Measurements from ENCODE around the gene HEATR5A.
"Not testable (repeated sequence)": the region's sequence is repeated elsewhere in the genome, so short reads cannot be mapped to it uniquely, and the experiment has no call there.

Gene HEATR5A

GRCh38 chr14:31391977-31392503, 28.3 kb downstream of the HEATR5A start:
- DNase-seq (ENCODE audit: low read depth, low spot score), result no peak
- no peak overlapping the region for H3K27ac ChIP-seq

- H3K27ac ChIP-seq, result no peak overlapping the region
- DNase-seq (ENCODE audit: low read depth, low spot score), result no peak
Measured at GRCh38 chr14:31391473-31391872, 28.9 kb downstream of the HEATR5A start.

GRCh38 chr14:31389946-31390345, 30.4 kb downstream of the HEATR5A start:
- H3K27ac ChIP-seq, result no peak overlapping the region

GRCh38 chr14:31388687-31389413, 31.5 kb downstream of the HEATR5A start:
- no peak overlapping the region for H3K27ac ChIP-seq
- DNase-seq (ENCODE audit: low read depth, low spot score), result no peak

More at GRCh38 chr14:31389946-31390345, 30.4 kb downstream of the HEATR5A start:
- no peak for DNase-seq (ENCODE audit: low read depth, low spot score)

GRCh38 chr14:31387091-31387490, 33.3 kb downstream of the HEATR5A start:
- H3K27ac ChIP-seq, result no peak overlapping the region
- no peak for DNase-seq (ENCODE audit: low read depth, low spot score)

- H3K27ac ChIP-seq, result no peak overlapping the region
- DNase-seq (ENCODE audit: low read depth, low spot score), result no peak
Measured at GRCh38 chr14:31386271-31386670, 34.1 kb downstream of the HEATR5A start.

GRCh38 chr14:31382221-31382620, 38.1 kb downstream of the HEATR5A start:
- H3K27ac ChIP-seq, result no peak overlapping the region
- DNase-seq (ENCODE audit: low read depth, low spot score), result no peak

- DNase-seq (ENCODE audit: low read depth, low spot score), result no peak
- no peak overlapping the region for H3K27ac ChIP-seq
Measured at GRCh38 chr14:31380106-31380505, 40.2 kb downstream of the HEATR5A start.

- not testable (repeated sequence) for H3K27ac ChIP-seq; DNase-seq (ENCODE audit: low read depth, low spot score)
Measured at GRCh38 chr14:31379125-31379947, 41.0 kb downstream of the HEATR5A start.

GRCh38 chr14:31377433-31377832, 42.9 kb downstream of the HEATR5A start:
- DNase-seq (ENCODE audit: low read depth, low spot score), result no peak
- no peak overlapping the region for H3K27ac ChIP-seq

- no peak for DNase-seq (ENCODE audit: low read depth, low spot score)
- no peak overlapping the region for H3K27ac ChIP-seq
Measured at GRCh38 chr14:31371646-31372045, 48.7 kb downstream of the HEATR5A start.

GRCh38 chr14:31363331-31364073, 56.8 kb downstream of the HEATR5A start:
- H3K27ac ChIP-seq, result no peak overlapping the region
- no peak for DNase-seq (ENCODE audit: low read depth, low spot score)

- no peak for DNase-seq (ENCODE audit: low read depth, low spot score)
- peak overlapping the region; percentile 83 for H3K27ac ChIP-seq
Measured at GRCh38 chr14:31362746-31363145, 57.6 kb downstream of the HEATR5A start.

GRCh38 chr14:31361761-31362160, 58.6 kb downstream of the HEATR5A start:
- H3K27ac ChIP-seq, result peak overlapping the region; percentile 83
- DNase-seq (ENCODE audit: low read depth, low spot score), result not testable (repeated sequence)

- peak; percentile 61 for DNase-seq (ENCODE audit: low read depth, low spot score)
- peak overlapping the region; percentile 83 for H3K27ac ChIP-seq
Measured at GRCh38 chr14:31360919-31361662, 59.3 kb downstream of the HEATR5A start.

- H3K27ac ChIP-seq, result no peak overlapping the region
- no peak for DNase-seq (ENCODE audit: low read depth, low spot score)
Measured at GRCh38 chr14:31357279-31357678, 63.1 kb downstream of the HEATR5A start.

- DNase-seq (ENCODE audit: low read depth, low spot score), result no peak
- H3K27ac ChIP-seq, result no peak overlapping the region
Measured at GRCh38 chr14:31346097-31346496, 74.3 kb downstream of the HEATR5A start.

GRCh38 chr14:31341280-31341679, 79.1 kb downstream of the HEATR5A start:
- DNase-seq (ENCODE audit: low read depth, low spot score), result no peak
- H3K27ac ChIP-seq, result no peak overlapping the region

- H3K27ac ChIP-seq, result no peak overlapping the region
- DNase-seq (ENCODE audit: low read depth, low spot score), result no peak
Measured at GRCh38 chr14:31340297-31341063, 79.9 kb downstream of the HEATR5A start.

All from epithelial cell of prostate (primary cell).